NCI-H345 treated with DMSO at 0.1 percent for 48 hours (cell line): ENCODE results near the gene ZNHIT2.

Experiments
- DNase-seq: peaks from one replicate; lab custom pipeline; 2025; ENCODE audit not compliant: unreplicated experiment; lab: John Stamatoyannopoulos, UW

The ZNHIT2 gene

DNA sequence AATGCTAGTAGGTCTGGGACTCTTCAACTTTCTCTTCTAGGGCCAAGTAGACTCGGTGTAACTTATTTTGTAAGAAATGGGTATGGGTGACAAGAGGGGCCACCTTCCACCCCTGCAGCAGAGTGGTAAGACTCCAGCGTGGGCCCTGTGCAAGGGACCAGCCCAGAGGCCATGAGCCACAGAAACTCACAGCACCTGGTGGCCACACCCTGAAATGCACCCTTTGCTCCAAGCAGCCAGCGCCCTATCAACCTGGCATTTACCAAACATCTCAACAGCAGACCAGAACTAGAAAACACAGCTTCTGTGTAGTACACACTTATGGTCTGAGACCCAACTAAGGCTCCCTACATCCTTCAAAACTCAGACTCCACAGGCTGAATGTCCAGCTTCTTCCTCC, 39.4 kb downstream of the ZNHIT2 start:
- no peak for DNase-seq

- DNase-seq = no peak
These were observed 40.0 kb downstream of the ZNHIT2 start for GRCh38 chr11:65077451-65077850.

DNA sequence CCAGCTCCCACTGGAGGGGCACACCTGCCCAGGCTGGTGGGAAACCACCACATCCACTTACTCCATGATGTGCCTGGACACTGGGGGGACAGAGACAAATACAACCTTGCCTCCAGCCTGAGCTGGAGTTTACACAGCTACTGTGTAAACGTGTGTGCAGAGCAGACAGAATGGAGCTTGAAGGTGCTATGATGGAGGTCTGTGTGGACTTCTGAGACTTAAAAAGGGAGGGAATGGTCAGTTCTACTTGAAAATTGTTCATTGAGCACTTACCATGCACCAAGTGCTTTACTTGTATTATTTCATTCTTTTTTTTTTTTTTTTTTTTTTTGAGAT, 44.9 kb downstream of the ZNHIT2 start:
- DNase-seq = no peak

DNA sequence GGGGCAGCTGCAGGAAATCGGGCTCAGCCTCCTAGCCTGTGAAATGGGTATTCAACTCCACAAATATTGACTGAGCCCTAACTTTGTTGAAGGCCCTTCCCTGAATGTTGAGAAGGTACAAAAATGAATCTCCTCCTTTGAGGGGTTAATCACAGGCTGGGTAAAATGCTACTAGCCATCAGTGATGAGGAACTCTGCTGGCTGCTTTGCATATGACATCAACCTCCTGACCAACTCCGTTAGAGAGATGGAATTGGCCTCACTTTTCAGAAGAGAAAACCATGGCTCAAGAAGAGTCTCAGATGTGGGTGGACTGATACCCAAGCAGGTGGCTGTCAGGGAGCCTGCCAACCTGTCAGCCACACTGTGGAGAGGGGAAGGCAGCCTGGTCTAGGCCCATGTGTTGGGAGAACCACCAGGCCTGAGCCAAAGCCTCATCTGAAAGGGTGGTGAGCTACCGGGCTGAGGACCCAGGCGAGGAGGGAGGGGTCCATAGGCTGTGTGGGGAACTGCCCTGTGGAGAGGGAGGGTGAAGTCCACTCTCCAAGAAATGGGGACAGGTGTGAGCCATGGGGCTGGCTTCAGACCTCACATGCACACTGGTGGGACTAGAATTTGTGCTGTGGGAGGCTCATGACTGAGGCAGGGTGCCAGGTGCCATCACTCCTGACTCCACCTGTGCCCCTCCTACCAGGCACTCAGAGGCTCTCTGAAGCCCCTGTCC, 45.4 kb downstream of the ZNHIT2 start:
- DNase-seq = no peak

GRCh38 chr11:65069217-65069616, 48.3 kb downstream of the ZNHIT2 start:
- no peak for DNase-seq

DNA sequence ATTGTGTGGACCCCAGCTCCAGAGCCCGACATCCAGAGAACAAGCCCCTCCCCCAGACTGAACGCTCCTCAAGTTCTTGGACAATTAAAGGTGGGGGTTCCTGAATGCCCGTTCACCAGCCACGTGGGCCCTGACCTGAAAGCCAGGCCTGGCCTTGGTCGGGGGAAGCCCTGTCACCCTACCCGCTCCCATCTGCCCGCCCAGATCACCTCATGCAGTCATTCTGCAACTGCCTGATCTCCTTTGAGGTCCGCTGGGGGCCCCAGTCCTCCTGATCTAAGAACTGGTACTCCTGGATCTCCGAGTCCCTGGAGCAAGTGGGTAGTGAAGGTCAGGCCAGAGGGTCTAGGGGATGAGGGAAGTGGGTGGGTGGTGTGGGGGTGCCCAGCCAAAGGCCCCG, 50.1 kb downstream of the ZNHIT2 start:
- DNase-seq = no peak

DNA sequence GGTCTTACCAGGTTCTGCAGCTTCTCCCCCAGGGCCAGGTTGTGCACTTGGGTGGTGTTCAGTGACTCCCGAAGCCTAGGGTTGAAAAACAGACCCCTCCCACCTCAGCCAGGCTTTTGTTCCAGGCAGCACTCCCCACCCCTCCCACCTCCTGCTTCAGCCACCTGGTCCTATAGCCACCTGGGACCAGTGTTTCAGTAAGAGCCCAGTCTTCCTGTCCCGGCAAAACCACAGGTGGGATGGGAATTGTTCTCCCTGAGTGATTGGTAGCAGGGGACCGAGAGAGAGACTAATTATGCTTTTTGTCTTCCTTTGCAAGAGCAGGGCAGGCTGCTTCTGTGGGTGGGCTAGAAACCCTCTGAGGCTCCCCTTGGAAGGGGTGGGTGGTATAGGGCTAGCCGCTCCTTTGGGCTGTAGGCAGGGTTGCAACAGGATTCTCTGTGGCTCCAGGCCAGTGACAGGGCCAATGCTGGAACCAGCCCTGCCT, 50.7 kb downstream of the ZNHIT2 start:
- DNase-seq = peak; percentile 83
